GM21717 (cell line): ENCODE measurements around the gene INTS11.

Experiments
- ATAC-seq: cut with Tn5 transposase; IDR thresholded peaks from one replicate; pipeline ENCODE4 v1.9.1; 2021; ENCODE audit warnings: mild to moderate bottlenecking, moderate library complexity; ENCODE audit not compliant: unreplicated experiment

The INTS11 gene

DNA sequence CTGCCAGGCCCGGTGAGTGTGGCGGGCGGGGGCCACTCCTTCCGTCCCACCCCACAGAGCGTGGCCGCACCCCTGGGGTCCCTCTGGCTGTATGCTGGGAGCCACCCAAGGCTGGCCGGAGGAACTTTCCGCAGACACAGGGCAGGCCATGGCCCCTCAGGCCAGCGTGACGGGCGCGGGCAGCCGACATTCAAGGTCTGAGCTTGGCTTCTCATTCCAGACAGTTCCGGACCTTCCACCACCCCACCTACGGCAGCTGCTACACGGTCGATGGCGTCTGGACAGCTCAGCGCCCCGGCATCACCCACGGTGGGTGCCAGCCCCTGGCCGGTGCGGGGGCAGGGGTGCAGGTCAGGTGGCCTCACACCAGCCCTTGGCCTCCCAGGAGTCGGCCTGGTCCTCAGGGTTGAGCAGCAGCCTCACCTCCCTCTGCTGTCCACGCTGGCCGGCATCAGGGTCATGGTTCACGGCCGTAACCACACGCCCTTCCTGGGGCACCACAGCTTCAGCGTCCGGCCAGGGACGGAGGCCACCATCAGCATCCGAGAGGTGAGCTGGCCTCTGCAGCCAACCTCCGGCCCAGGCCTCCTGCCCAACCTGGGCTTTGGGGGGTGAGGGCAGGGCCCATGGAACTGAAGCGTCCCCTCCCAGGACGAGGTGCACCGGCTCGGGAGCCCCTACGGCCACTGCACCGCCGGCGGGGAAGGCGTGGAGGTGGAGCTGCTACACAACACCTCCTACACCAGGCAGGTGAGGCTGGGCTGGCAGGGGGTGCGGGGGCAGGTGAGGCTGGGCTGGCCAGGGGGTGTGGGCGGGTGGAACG is 37.0 kb downstream of the INTS11 start:
- no peak for ATAC-seq

DNA sequence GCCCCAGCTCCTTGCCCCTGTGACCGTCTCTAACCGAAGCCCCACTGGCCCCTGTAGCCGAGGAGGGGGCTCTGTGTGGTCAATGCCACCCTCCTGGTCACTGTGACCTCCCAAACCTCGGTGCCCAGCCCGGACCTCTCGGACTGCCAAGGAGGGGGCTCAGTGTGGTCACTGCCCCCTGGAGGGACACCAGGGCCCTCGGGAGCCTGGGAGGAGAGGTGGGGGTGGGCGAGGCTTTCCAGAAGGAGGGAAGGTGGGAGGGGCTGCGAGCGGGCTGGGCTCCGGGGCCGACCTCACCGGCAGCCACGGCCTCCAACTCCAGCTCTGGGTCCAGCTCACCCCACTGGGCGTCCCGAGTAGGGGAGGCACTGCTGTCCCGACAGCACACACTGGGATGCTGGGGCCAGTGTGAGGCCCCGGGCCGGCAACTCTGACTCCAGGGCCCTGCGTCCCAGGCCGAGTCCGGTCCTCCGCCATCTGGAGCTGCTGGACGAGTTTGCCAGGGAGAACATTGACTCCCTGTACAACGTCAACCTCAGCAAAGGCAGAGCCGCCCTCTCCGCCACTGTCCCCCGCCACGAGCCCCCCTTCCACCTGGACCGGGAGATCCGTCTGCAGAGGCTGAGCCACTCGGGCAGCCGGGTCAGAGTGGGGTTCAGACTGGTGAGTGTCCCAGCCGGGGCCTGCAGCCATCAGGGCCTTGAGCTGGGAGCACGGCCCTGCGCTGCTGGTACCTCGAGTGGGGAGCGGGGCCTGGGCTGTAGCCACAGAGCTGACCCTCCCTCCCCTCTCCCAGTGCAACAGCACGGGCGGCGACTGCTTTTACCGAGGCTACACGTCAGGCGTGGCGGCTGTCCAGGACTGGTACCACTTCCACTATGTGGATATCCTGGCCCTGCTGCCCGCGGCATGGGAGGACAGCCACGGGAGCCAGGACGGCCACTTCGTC is 37.9 kb downstream of the INTS11 start:
- ATAC-seq: no peak

DNA sequence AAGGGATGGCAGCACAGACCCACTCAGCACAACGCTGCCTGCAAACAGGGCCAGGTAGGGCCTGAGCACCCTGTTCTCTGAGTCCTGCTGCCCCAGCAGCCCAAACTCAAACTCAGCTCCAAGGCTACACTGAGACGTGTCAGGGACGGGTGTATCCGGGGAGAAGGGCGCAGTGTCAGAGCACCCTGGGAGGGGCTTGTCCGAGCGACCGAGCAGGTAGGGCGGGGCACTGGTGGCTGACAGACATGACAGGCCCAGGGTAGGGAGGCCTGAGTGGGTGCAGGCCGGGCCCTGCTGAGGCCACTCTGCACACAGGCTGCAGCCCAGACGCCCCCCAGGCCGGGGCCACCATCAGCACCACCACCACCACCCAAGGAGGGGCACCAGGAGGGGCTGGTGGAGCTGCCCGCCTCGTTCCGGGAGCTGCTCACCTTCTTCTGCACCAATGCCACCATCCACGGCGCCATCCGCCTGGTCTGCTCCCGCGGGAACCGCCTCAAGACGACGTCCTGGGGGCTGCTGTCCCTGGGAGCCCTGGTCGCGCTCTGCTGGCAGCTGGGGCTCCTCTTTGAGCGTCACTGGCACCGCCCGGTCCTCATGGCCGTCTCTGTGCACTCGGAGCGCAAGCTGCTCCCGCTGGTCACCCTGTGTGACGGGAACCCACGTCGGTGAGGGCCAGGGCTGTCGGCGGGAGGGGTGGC is 38.7 kb downstream of the INTS11 start:
- ATAC-seq: no peak

DNA sequence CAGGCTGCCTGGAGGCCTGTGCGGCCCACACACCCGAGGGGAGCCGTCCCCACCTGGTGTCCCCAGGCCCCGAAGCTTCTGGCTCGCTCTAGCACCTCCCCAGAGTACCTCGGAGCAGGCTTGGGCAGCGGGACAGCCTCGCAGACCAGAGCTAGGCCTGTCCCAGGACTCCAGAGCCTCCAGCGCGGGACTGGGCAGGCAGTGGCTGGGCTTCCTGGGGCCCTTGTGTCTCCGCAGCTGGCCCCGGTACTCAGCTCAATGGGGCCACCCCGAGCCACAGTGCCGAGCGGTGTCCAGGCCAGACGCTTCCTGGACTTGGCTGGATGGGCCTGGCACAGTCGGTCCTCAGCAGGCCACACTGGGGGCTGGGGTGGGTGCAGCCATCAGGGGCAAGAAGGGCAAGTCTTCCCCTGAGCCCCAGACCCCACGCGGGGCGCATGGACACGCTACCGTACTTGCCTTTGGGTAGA is 39.3 kb downstream of the INTS11 start:
- no peak for ATAC-seq

DNA sequence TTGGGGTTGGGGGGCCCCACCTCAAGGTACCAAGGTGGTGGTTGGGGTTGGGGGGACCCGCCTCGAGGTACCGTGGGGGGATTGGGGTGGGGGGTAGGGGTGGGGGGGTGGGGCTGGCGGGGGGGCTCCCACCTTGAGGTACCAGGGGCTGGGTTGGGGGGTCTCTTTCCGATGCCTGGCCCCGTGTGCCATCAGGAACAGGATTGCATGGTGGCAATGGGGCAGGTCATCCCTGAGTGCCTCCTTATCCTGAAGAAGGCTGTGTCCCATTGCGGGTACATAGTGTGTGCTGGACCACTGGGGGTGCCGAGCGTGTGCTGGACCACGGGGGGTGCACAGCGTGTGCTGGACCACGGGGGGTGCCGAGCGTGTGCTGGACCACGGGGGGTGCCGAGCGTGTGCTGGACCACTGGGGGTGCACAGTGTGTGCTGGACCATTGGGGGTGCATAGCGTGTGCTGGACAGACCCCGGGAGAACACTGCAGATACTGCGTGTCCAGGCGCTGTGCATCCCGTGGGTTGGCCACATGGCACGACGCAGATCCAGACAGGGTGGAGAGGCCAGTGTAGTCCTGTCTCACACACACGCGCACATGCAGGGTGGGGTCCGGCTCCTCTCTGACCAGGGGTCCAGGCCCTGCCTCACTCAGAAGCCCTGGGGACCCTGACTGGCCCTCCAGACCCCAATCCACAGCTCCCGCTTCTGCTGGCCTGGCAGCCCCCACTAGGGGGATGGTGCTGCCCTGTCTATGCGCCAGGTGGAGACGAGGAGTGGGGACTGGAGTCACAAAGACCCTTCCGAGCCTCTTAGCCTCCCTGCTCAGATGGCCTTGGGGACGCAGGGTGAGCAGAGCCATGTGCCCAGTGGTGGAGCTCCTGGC is 40.0 kb downstream of the INTS11 start:
- no peak for ATAC-seq

DNA sequence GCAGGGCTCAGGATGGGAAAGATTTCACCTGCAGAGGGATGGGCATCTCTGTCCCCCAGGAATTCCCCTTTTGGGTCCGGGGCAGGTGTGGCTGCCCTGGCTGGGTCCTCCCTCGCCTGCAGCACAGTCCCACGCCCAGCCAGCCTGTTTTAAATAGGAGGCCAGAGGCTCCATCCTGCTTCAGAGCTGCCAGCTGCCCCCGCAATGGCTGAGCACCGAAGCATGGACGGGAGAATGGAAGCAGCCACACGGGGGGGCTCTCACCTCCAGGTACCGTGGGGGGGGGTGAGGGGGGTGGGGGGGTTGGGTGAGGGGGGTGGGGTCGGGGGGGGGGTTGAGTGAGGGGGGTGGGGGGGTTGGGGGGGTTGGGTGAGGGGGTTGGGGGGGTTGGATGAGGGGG is 40.6 kb downstream of the INTS11 start:
- no peak for ATAC-seq

DNA sequence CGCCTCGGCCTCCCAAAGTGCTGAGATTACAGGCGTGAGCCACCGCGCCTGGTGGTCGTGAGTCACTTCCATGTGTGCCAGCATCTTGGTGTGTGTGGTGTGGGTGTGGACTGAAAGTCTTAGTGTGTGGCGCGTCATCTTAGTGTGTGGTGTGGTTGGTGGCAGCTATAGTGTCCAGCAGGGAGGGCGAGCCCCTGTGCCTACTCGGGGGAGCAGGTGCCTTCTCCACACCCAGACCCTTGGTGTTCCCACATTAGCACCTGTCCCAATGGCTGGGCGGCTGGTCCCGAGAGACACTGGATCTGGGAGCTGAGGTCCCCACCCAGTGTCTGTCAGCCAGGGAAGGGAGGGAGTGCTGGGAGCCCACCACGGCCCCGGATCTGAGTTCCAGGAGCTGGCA is 41.5 kb downstream of the INTS11 start:
- ATAC-seq: no peak

DNA sequence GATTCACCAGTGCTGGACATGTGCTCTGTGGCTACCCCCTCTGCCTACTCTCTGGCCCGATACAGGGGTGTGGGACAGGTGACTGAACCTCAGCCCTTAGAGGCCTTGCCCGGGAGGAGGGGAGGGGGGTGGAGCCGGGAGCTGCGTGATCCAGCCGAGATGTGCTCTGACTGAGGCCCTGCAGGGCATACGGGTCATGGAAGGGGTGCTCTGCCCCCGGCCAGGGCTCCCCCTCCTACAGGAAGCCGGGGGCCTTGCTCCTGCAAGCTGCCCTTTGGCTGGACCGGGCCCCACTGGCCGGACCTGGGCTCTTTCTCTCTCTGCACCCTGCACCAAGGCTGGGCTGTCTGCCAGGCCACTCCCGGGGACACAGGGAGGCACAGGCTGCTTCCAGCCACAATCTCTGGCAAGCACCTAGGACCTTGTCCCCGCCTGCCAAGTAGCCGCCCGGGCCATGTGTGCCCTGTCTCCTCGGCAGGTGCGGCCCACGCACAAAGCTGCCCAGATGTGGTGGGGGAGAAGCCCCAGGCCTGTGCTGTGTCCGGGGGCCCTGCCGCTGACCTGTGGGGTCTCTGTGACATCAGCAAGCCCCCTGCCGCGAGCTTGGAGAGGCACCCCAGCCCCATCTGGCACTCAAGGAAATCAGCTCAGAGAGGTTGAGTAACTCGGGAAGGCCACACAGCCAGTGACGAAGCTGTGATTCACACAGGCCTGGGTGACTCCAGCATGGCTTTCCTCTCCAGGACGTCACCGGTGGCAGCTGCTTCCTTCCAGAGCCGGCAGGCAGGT is 42.7 kb downstream of the INTS11 start:
- ATAC-seq: no peak

DNA sequence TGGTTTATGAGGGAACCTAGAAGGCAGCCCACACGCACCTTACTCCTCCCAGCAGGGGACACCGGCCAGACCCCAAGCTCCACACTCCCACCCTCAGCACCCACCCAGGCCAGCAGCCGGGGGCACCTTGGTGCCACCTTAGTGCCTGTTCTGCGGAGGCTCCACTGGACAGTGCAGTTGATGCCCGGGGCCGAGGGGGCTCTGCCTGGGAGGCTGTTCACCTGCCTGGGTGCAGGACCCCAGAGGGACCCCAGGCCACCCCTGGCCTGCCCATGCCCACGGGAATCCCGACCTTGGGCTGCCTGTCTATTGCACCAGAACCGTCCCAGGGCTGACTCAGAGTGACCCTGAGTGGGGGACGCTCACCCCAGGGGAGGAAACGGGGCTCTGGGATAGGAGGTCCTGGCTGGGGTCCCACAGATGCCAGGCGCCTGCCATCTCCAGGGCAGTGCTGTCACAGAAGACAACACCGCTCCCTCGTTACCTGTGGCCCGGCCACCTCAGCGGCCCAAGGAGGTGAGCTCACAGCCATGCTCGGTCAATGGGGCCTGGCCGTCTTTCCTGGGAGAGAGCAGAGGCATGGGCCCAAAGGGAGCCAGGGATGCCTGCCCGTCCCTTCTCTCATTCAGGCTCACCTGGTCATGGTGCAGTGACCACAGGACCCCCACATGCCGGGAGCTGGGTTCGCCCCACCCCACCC is 43.5 kb downstream of the INTS11 start:
- ATAC-seq: no peak

DNA sequence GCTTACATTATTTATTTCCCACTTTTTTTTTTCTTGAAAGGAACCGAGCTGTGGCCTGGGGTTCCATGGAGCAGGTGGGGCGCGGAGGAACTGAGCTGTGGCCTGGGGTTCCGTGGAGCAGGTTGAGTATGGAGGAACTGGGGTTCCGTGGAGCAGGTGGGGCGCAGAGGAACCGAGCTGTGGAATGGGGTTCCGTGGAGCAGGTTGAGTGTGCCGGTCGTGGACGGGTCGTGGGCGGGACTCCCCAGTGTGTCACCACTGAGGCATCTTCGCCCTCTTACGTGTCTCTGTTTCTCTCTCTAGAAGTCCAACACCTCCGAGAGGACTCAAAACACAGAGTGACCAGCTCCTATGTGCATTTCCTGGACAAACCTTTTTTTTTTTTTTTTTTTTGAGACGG is 45.4 kb downstream of the INTS11 start:
- ATAC-seq: no peak

DNA sequence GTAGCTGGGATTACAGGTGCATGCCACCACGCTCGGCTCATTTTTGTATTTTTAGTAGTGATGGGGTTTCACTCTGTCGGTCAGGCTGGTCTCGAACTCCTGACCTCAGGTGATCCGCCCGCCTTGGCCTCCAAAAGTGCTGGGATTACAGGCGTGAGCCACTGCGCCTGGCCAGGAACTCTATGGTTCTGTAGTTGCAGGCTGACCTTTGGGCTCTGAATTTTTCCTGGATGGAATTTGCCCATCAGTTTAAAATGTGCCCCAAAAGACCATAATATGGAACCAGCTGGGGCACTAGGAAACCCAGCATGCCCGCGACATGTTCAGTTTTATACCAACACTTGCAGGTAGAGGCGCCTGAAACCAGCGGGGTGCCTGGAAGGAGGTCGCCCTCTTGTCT is 45.8 kb downstream of the INTS11 start:
- ATAC-seq: no peak

DNA sequence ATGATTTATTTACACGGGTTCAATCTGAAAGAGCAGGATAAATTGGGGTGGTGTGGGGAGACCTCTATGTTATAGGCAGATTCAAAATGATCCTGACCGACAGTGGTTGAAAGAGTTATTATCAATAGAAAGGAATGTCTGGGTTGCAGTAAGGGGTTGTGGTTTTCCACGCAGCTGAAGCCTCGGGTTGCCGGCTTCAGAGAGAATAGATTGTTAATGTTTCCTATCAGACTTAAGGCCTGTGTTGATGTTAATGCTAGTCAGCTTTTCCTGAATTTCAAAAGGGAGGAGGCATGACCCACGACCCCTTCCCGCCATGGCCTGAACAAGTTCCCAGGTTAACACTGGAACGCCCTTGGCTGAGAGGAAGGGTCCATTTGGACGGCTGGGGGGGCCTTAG is 48.6 kb downstream of the INTS11 start:
- ATAC-seq: no peak

DNA sequence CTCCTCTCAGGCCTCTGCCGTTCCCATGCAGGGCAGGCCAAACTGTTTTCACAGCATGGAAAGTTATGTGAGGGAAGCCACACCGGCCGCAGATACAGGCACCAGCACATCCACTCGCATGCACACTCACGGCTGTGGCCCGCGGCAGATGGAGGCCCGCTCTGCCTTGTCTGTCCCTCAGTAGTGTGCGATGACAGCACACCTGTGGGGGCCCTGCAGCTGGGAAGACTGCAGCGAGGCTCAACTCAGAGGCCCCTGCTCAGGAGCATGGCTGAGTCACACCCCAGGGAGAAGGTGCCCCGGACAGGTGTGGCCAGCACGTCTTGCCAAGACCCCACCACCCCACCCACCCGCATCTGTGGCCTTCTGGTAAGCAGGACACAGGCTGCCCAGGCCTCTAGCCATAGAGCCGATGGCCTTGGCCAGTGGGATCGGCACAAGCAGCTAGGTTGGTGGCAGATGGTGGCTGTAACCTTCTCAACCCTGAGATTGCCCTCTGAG is 49.5 kb downstream of the INTS11 start:
- ATAC-seq: no peak

DNA sequence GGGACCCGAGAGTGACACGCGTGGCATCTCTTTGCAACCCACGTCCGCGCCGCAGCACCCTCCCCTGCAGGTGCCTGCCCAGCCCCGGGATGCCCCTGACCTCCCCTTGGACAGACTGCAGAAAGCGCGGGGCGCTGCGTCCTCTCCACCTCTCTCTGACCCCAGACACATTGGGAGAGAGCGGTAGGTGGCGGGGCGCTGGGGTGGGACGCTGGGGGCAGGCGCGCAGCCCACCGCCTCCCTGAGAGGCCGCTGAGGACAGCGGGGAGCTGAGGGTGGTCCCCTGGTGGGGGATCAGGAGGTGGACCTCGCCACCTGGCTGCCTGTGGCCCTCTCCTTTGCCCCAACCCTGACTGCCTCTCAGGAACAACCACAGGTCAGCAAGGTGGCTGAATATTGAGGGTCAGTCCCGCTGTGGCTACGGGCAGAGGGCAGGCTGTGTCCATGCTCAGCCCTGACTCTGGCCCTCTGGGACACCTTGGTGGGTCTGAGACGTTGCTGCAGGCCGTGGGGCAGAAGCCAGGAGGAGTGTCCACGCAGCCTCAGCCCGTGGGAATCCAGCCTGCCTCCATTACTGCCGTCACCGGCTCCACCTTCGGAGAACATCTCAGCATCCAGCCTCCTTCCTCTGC is 50.0 kb downstream of the INTS11 start:
- ATAC-seq: peak; percentile 34

DNA sequence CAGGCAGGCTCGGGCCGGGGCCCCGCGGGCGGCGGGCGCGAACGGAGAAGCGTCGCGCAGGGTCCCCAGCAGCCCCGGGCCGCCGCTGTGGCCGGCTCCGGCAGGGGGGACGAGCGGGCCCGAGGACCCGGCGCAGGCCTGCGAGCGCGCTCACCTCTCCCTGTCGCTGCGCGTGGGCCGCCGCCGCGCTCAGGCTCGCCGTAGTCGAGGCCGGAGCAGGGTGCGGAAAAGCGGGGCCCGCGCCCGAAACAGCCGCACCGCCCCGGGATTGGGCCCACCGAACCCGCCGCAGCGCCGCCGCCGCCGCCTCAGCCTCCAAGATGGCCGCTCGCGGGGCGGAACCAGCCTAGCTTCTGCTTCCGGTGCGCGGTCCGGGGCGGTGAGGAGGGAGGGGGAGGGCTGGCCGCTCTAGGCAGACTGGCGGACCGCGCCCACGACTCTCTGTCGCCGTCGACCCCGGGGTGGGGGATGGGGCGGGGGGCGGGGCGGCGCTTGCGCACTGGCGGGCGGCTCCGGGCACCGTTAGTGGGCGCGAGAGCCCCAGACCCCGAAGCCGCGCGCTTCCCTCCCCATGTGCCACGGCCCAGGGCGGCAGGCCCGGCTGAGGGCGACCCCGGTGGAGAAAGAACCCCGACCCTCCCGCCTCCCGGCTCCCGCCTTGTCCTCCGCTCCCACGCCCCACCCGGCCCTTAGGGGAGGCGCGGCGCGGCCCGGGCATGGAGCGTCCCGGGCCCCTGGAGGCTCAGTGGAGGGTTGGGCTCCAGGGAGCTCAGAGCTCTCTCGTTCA is 50.8 kb downstream of the INTS11 start, which contains the start of gene UBE2J2:
Gene UBE2J2 (minus strand): TSS at position 343 of the 787 bp plus-strand sequence. CDS start 5,862 bp downstream, outside the sequence.
- ATAC-seq: peak; percentile 64

DNA sequence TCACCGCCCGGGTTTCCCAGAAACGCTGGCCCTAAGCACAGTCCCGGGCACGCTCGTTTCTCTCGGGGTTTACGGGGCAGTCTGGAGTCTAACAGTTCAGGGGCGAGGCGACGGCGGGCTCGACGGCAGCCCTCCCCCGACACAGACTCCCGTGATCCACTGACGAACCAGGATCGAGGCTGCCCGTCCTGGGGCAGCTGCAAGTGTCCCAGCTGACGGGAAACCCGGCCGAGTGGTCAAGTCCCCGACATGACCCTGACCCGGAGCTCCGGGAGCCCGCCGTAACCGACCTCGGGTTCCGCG is 51.3 kb downstream of the INTS11 start:
- ATAC-seq: peak; percentile 20
